ENCODE results near the gene COL13A1.

DNA sequence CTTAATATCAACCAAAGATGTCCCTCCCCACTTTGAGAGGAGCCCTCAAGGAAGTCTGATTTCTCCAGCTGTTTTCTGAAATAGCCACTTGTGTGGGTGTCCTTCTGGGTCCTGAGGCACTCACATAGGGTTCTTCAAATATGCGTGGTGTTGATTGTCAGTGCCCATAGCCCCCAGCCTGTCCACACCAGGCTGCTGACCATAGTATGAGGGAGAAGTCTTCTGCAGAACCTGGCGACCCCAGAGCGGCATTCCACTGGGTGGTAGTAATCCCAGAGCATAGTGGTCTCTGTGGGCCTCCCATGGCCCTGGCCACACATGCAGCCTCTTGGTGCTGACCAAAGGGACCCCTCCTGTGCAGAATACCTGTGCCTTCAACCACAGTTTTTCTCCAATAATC is 168.3 kb downstream of the COL13A1 start:
- TF ChIP-seq, protein P1, sequence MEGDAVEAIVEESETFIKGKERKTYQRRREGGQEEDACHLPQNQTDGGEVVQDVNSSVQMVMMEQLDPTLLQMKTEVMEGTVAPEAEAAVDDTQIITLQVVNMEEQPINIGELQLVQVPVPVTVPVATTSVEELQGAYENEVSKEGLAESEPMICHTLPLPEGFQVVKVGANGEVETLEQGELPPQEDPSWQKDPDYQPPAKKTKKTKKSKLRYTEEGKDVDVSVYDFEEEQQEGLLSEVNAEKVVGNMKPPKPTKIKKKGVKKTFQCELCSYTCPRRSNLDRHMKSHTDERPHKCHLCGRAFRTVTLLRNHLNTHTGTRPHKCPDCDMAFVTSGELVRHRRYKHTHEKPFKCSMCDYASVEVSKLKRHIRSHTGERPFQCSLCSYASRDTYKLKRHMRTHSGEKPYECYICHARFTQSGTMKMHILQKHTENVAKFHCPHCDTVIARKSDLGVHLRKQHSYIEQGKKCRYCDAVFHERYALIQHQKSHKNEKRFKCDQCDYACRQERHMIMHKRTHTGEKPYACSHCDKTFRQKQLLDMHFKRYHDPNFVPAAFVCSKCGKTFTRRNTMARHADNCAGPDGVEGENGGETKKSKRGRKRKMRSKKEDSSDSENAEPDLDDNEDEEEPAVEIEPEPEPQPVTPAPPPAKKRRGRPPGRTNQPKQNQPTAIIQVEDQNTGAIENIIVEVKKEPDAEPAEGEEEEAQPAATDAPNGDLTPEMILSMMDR (conservative IDR thresholded peaks at IDR 0.05; ENCODE audit: low read depth in 2 of 2): no peak
- TF ChIP-seq CREB1 (CRISPR knock-in tag; IDR thresholded peaks at IDR 0.05; ENCODE audit: low read depth) (no peak), POLR2AphosphoS5 (IDR thresholded peaks at IDR 0.05; ENCODE audit: low read depth) (no peak), EZH2 (IDR thresholded peaks at IDR 0.05; ENCODE audit: low read depth, unreplicated experiment) (no peak)
- TF ChIP-seq, protein P2, sequence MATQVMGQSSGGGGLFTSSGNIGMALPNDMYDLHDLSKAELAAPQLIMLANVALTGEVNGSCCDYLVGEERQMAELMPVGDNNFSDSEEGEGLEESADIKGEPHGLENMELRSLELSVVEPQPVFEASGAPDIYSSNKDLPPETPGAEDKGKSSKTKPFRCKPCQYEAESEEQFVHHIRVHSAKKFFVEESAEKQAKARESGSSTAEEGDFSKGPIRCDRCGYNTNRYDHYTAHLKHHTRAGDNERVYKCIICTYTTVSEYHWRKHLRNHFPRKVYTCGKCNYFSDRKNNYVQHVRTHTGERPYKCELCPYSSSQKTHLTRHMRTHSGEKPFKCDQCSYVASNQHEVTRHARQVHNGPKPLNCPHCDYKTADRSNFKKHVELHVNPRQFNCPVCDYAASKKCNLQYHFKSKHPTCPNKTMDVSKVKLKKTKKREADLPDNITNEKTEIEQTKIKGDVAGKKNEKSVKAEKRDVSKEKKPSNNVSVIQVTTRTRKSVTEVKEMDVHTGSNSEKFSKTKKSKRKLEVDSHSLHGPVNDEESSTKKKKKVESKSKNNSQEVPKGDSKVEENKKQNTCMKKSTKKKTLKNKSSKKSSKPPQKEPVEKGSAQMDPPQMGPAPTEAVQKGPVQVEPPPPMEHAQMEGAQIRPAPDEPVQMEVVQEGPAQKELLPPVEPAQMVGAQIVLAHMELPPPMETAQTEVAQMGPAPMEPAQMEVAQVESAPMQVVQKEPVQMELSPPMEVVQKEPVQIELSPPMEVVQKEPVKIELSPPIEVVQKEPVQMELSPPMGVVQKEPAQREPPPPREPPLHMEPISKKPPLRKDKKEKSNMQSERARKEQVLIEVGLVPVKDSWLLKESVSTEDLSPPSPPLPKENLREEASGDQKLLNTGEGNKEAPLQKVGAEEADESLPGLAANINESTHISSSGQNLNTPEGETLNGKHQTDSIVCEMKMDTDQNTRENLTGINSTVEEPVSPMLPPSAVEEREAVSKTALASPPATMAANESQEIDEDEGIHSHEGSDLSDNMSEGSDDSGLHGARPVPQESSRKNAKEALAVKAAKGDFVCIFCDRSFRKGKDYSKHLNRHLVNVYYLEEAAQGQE (IDR thresholded peaks at IDR 0.05; ENCODE audit: unreplicated experiment): no peak
